Kidney capillary endothelial cell (primary cell): ENCODE results near the gene ZNF286A.
"Not testable (repeated sequence)": the region's sequence is repeated elsewhere in the genome, so short reads cannot be mapped to it uniquely, and the experiment has no call there.

Experiments
- DNase-seq: peaks from one replicate; pipeline ENCODE4 v3.0.0-alpha.2; 2018; ENCODE audit warnings: low spot score

ZNF286A gene

GRCh38 chr17:15699937-15700336, 385 bp downstream of the ZNF286A start:
- DNase-seq, result not testable (repeated sequence)

- DNase-seq, result not testable (repeated sequence)
Observed at GRCh38 chr17:15704239-15704638, 4.7 kb downstream of the ZNF286A start.

- not testable (repeated sequence) for DNase-seq
Observed at GRCh38 chr17:15704813-15705212, 5.3 kb downstream of the ZNF286A start.

- DNase-seq, result not testable (repeated sequence)
Observed at GRCh38 chr17:15708879-15709278, 9.3 kb downstream of the ZNF286A start.

DNA sequence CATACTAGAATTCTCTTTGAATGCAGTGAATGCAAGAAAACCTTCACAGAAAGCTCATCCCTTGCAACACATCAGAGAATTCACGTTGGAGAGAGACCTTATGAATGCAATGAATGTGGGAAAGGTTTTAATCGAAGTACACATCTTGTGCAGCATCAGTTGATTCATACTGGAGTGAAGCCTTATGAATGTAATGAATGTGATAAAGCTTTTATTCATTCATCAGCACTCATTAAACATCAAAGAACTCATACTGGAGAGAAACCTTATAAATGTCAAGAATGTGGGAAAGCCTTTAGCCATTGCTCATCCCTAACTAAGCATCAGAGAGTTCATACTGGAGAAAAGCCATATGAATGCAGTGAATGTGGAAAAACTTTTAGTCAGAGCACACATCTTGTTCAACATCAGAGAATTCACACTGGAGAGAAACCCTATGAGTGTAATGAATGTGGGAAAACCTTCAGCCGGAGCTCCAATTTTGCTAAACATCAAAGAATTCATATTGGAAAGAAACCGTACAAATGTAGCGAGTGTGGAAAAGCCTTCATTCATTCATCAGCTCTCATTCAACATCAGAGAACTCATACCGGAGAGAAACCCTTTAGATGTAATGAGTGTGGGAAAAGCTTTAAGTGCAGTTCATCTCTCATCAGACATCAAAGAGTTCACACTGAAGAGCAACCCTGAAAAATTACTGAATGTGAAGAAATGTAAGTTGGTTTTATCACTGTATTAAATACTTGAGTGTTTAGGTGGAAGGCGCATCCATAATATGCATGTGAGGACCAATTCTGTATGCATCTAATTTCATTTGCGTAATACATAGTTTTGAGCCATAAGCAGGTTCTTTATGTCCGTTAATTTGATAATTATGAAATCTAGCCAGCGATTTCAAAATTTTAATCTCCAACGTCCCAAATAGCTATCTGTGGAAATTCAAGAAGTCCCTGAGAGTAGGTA, 17.3 kb downstream of the ZNF286A start:
- not testable (repeated sequence) for DNase-seq

- not testable (repeated sequence) for DNase-seq
Observed at GRCh38 chr17:15730535-15730934, 31.0 kb downstream of the ZNF286A start.

- DNase-seq, result not testable (repeated sequence)
Observed at GRCh38 chr17:15731900-15732299, 32.3 kb downstream of the ZNF286A start, which contains the start of gene TBC1D26. Gene TBC1D26, plus strand, starts transcription at chr17:15732283. Its CDS starts 3,066 bp downstream, at chr17:15735349.

DNA sequence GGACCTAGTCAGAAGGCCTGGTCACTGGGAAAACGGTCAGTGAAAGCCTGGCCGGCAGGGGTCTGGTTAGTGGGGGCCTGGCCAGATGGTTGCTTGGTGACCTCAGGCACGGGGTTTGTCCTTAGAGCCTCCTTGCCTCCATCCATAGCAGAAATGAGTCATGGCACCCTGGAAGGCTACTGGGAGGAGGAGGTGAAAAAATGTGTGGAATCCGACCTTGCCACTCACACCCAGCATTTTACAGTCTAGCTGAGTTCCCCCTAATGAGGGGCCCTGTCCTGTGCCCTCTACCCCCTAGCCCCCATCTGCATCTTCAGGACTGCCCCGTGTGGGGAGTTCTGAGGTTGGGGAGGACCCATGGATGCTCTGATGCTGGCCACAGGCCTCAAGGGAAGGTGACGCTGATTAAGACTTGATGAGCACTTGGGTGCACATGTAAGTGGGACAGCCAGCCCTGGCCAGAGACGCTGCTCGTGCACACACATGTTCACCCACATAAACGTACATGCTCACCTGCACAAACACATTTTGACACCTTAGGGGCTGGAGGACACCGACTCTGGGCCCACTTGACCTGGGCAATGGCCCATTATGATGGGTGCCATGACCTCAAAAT, 33.7 kb downstream of the ZNF286A start:
- not testable (repeated sequence) for DNase-seq

DNA sequence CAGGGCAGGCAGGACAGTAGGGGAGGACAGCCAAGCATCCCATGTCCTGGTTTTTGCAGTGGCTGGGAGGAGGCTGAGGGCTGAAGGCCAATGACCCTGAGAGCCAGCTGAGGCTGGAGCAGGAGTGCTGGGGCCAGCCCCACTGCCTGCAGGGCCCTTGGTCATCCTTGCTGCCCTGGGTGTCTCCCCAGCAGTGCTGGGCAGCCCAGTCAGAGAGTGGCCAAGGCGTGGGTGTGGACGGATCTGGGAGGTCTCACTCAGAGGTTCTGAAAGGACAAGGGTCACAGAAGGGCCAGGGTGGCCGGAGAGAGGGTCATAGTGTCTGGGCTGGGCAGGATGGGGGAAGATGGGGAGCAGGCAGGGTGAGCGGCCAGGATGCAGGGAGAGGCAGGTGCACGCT, 37.0 kb downstream of the ZNF286A start:
- not testable (repeated sequence) for DNase-seq

DNA sequence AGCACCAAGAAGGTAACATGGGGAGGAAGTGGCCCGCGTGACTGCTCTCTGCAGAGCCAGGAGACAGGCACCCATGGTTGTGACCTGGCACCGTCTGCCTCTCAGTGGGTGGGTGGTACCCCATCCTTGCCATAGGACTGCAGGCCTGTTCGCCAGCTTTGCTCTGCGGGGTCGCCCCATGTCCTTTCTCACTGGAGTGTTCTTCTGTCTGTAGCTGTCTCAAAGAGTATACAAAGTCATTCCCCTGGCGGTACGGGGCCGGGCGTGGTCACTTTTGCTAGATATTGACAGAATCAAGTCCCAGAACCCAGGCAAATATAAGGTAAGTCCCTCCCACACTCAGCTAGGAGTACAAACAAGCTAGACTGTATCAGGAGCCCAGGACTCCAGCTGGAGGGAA, 38.5 kb downstream of the ZNF286A start:
- no peak for DNase-seq

GRCh38 chr17:15739259-15739658, 39.7 kb downstream of the ZNF286A start:
- DNase-seq, result not testable (repeated sequence)

GRCh38 chr17:15740041-15740440, 40.5 kb downstream of the ZNF286A start:
- not testable (repeated sequence) for DNase-seq

DNA sequence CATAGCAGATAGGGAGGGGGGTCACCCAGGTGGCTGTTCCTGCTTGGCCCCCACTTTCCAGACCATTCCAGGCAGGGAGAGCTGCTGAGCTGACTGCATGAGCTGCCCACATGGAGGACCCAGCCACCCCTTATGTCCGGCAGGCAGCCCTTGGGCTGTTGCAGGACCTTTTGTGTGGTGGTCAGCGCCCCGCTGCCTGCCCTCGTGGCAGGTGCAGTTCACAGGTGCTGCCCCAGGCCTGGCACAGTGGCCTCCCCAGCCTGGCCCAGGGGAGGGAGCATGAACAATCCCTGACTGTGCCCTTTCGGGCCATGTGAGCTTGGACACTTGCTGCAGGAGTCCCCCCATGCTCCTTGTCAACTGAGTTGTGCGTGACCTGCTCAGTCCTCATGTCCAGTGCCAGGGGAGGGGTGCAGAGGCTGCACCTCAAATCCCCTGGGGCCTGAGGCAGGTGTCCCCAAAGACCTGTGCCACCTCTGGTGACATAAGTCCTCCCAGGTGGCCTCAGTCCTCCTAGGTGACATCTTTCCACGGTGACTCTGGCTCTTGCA, 41.1 kb downstream of the ZNF286A start:
- no peak for DNase-seq

GRCh38 chr17:15741624-15742023, 42.1 kb downstream of the ZNF286A start:
- DNase-seq, result no peak

DNA sequence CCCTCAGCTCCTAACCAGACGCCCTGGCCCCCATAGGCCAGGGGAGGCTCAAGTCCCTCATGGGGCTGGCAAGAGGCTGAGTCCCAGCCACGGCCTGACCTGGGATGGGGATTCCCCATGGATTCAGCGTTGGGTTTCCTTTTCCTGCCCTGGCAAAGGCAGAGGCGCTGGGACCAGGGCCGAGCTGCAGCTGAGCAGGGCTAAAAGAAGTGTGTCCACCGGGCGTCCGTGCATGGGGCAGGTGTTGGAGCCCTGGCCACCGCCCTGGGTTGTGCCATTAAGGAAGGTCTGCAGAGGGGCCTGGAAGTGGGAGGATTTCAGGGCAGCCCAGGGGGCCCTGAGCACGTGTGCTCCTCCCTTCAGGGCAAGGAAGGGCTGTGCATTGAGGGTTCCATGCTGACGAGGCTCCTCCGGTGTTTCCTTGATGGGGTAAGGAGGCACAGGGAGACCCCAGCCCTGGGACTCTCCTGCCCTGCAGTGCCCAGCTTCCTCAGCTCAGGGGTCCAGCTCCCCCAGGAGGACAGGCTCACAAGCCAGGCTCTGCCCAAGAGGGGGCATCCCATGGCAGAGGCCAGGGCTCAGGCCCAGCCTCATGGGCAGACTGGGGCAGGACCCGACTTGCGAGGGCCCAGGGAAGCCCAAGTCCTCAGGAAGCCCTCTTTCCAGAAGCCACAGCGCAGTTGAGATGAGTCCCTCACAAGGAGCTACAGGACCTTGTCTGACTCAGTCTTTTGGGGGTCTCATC, 42.7 kb downstream of the ZNF286A start:
- no peak for DNase-seq

- no peak for DNase-seq
Observed at GRCh38 chr17:15742921-15743320, 43.4 kb downstream of the ZNF286A start.

DNA sequence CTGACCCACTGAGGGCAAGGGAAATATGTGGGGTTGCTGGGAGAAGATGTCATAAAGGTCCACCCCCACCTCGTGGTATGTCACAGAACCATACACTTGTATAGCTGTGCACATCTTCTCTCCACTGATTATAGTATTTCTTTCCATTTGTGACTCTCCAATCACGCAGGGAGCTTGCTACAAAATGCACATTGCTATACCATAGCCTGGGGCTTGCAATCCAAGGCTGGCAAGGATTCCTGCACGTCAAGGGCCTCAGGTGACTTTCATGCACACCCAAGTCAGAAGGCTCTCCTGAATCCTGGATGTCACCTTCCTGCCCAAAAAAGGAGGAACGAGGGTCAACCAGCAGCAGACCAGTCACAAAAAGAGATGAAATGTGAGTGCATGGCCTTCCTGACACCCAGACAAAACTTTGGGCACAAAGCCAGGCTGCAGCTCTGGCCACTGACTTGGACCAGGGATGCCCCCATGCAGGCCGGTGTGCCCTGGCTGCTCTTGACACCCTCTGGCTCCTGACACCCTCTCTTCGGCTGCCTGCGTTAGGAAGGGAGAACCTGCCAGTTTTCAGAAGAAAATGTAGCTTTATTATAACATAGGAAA, 44.6 kb downstream of the ZNF286A start:
- no peak for DNase-seq

DNA sequence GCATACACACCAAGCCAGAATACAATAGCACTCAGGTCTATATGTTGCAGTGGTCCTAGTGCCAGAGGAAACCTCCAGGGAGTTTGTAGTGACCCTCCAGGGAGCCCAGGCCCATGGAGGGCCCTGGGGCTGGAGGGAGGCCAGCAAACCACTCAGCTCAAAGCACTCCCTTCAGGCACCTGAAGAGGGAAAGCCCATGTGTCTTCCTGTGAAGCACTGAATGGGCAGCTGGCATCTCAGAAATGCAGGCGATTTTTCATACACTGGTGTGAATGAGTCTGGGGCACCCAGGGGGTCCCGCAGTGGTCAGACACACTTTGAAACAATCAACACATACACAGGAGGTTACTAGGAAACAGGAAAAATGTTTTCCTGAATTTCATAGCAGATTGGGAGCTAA, 45.3 kb downstream of the ZNF286A start:
- DNase-seq, result no peak

DNA sequence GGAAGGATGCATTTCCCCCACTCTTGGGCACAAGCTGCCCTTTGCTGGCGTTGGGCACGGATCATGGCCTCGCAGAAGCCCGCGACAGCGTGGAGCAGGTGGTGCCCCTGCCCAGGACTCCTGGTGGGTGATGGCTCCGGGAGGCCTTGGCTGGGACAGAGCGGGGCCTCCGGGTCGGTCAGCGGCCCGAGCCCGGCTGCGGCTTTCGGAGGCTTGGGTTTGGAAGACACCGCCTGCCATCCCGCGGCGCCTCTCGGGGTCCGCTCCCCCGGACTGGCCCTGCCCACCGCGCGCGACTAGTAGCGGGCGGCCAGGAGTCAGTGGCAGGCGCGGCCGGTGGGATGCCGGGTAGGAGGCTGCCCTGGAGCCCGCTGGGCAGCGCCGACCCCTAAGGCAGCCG, 49.9 kb downstream of the ZNF286A start:
- not testable (repeated sequence) for DNase-seq

DNA sequence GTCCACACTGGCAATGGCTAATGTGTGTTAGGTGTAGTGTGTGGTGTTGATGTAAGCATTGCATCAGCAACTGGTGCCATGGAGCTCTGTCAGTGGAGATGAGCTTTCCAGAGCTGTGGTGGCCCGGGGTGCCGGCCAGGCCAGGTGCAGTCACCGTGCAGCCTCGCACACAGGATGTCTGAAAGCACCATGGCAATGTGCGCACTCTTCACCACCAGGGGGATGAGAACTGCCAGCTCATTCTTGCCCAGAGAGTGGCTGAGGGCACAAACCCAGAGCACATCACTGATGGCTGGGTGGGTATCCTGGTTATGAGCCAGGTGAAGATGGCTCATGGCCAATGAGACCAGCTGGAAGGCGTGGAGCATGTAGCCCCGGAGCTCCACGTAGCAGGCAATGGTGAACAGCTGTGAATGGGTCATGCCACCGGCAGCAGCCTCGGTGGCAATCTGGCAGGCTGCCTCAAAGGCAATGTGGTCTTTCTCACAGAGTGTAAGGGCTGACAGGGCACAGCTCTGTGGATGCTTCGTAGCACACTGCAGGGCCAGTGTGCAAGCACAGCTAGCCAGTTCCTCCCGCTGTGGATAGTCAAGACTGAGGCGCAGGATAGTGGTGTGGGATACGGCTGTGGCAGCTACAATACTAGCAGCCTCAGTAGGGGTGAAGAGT, 69.4 kb downstream of the ZNF286A start:
- not testable (repeated sequence) for DNase-seq
